WTC11 (cell line): ENCODE data around the gene ARL15. TPM values are rescaled to one million over a fixed set of nuclear protein-coding genes. Genes with fewer than 3 reads are reported as not detected.

Experiments
- ATAC-seq: fragments of 200-7000 bp; cut with Tn5 transposase; 2 replicates; pipeline ENCODE4 v1.10.0; 2021; ENCODE audit warnings: mild to moderate bottlenecking, moderate library complexity
- CTCF ChIA-PET: fragments of 300-600 bp; sonication (Branson Sonifier 250); formaldehyde crosslinking; loops from one replicate; lab custom pipeline; 2021; ENCODE audit warnings: antibody characterized with exemption; lab: Charles Lee
- POLR2A ChIA-PET: fragments of 350-600 bp; sonication (Branson Sonifier 250); formaldehyde crosslinking; loops from one replicate; lab custom pipeline; 2021; ENCODE audit warnings: antibody characterized with exemption; lab: Charles Lee
- DNase-seq: peaks from one replicate; pipeline ENCODE4 v3.0.0; 2021; ENCODE audit warnings: low spot score
- H3K27ac Mint-ChIP-seq: 2 replicates; pipeline ENCODE4 v1.8.0; 2021; ENCODE audit warnings: mixed read lengths
- H3K27me3 Mint-ChIP-seq: 2 replicates; pipeline ENCODE4 v1.8.0; 2021; ENCODE audit warnings: low read depth, mild to moderate bottlenecking, moderate library complexity, mixed read lengths
- H3K36me3 Mint-ChIP-seq: 2 replicates; pipeline ENCODE4 v1.8.0; 2021; ENCODE audit warnings: mixed read lengths
- H3K4me1 Mint-ChIP-seq: 2 replicates; pipeline ENCODE4 v1.8.0; 2022; ENCODE audit warnings: mixed read lengths
- H3K4me3 Mint-ChIP-seq: 2 replicates; pipeline ENCODE4 v1.8.0; 2021; ENCODE audit warnings: mild to moderate bottlenecking, moderate library complexity, mixed read lengths
- H3K9me3 Mint-ChIP-seq: 2 replicates; pipeline ENCODE4 v1.8.0; 2021; ENCODE audit warnings: mixed read lengths
- CREM ChIP-seq: sonication (generic); formaldehyde crosslinking; IDR thresholded peaks from 2 replicates; pipeline ENCODE4 v1.8.1; 2022; ENCODE audit warnings: mild to moderate bottlenecking, missing genetic modification reagents, moderate library complexity
- CTCF ChIP-seq: fragments of 200-600 bp; IDR thresholded peaks from 2 replicates; pipeline ENCODE4 v1.8.0; 2022; ENCODE audit warnings: antibody characterized with exemption
- E2F1 ChIP-seq: sonication (generic); formaldehyde crosslinking; IDR thresholded peaks from 2 replicates; pipeline ENCODE4 v1.8.0; 2022; ENCODE audit warnings: mild to moderate bottlenecking, missing genetic modification reagents
- E2F5 ChIP-seq: sonication (generic); formaldehyde crosslinking; IDR thresholded peaks from 2 replicates; pipeline ENCODE4 v1.8.1; 2022; ENCODE audit warnings: mild to moderate bottlenecking, moderate library complexity, missing genetic modification reagents
- ESRRA ChIP-seq: sonication (generic); formaldehyde crosslinking; IDR thresholded peaks from 2 replicates; pipeline ENCODE4 v1.8.1; 2022; ENCODE audit warnings: mild to moderate bottlenecking, missing genetic modification reagents, borderline replicate concordance
- ETV6 ChIP-seq: sonication (generic); formaldehyde crosslinking; IDR thresholded peaks from 2 replicates; pipeline ENCODE4 v1.8.1; 2022; ENCODE audit warnings: mild to moderate bottlenecking, missing genetic modification reagents
- FOXK1 ChIP-seq: sonication (generic); formaldehyde crosslinking; IDR thresholded peaks from 2 replicates; pipeline ENCODE4 v1.8.0; 2022; ENCODE audit warnings: mild to moderate bottlenecking, moderate library complexity, missing genetic modification reagents
- GTF2I ChIP-seq: fragments of 250-450 bp; sonication (Bioruptor Pico); conservative IDR thresholded peaks from 2 replicates; pipeline ENCODE4 v1.4.0; 2021; ENCODE audit warnings: mild to moderate bottlenecking
- JUN ChIP-seq: sonication (generic); formaldehyde crosslinking; IDR thresholded peaks from 2 replicates; pipeline ENCODE4 v1.8.0; 2023; ENCODE audit warnings: mild to moderate bottlenecking, missing genetic modification reagents
- MXD4 ChIP-seq: fragments of 250-450 bp; sonication (Bioruptor Pico); IDR thresholded peaks from 2 replicates; pipeline ENCODE4 v1.8.0; 2021; ENCODE audit warnings: mild to moderate bottlenecking, moderate library complexity, borderline replicate concordance
- NFE2L1 ChIP-seq: sonication (generic); formaldehyde crosslinking; IDR thresholded peaks from 2 replicates; pipeline ENCODE4 v1.8.1; 2023; ENCODE audit warnings: missing genetic modification reagents
- PRDM15 ChIP-seq: sonication (generic); formaldehyde crosslinking; IDR thresholded peaks from 2 replicates; pipeline ENCODE4 v1.8.0; 2022; ENCODE audit warnings: missing genetic modification reagents
- SOX15 ChIP-seq: fragments of 250-450 bp; sonication (Bioruptor Pico); IDR thresholded peaks from 2 replicates; pipeline ENCODE4 v1.9.0; 2021; ENCODE audit warnings: mild to moderate bottlenecking
- TCF7 ChIP-seq: sonication (generic); formaldehyde crosslinking; IDR thresholded peaks from 2 replicates; pipeline ENCODE4 v1.8.0; 2022; ENCODE audit warnings: mild to moderate bottlenecking, low read depth, missing genetic modification reagents, moderate library complexity
- USF1 ChIP-seq: sonication (generic); formaldehyde crosslinking; IDR thresholded peaks from 2 replicates; pipeline ENCODE4 v1.8.0; 2022; ENCODE audit warnings: mild to moderate bottlenecking, missing genetic modification reagents
- ZNF396 ChIP-seq: fragments of 250-450 bp; sonication (Bioruptor Pico); IDR thresholded peaks from 2 replicates; pipeline ENCODE4 v1.8.0; 2021; ENCODE audit warnings: mild to moderate bottlenecking, moderate library complexity, borderline replicate concordance
- ZSCAN18 ChIP-seq: fragments of 250-450 bp; sonication (Bioruptor Pico); IDR thresholded peaks from 2 replicates; pipeline ENCODE4 v2.1.2; 2022; ENCODE audit warnings: mild to moderate bottlenecking, moderate library complexity
- total RNA-seq: library from RNA; stranded (reverse); gene quantifications from 3 replicates; pipeline ENCODE4 v1.2.3, GENCODE V29; 2021

ARL15 gene
- total RNA-seq, 1 experiment from 2014 or later, result 20.1 TPM

GRCh38 chr5:54173251-54173650, 137.1 kb downstream of the ARL15 start (continued):
- TF ChIP-seq SOX15 (CRISPR knock-in tag) (no peak), PRDM15 (CRISPR knock-in tag) (no peak), CREM (CRISPR knock-in tag) (no peak), ZSCAN18 (CRISPR knock-in tag) (no peak), GTF2I (CRISPR knock-in tag) (no peak), E2F5 (CRISPR knock-in tag) (no peak), CTCF (no peak), ESRRA (no peak)

GRCh38 chr5:54171645-54172384, 138.6 kb downstream of the ARL15 start:
- Mint-ChIP-seq H3K27ac (no peak overlapping the region), H3K4me1 (no peaks in the 10 kb centered on the region), H3K36me3 (no peaks in the 10 kb centered on the region)
- CTCF ChIA-PET, result no interaction called here
- POLR2A ChIA-PET, result no interaction called here
- no peak for ATAC-seq
- no peak for DNase-seq
- no peak for TF ChIP-seq FOXK1 (CRISPR knock-in tag)
- TF ChIP-seq ZNF396 (CRISPR knock-in tag), result no peak
- no peak for TF ChIP-seq E2F1 (CRISPR knock-in tag)
- no peak for TF ChIP-seq JUN (CRISPR knock-in tag)
- TF ChIP-seq, all 79 proteins: peak for 0
- Mint-ChIP-seq H3K9me3 (peaks cover 4% of the 10 kb centered on the region; the same call in 1 of the 2 replicates), H3K27me3 (no peaks in the 10 kb centered on the region), H3K4me3 (no peak overlapping the region)

GRCh38 chr5:54165687-54166086, 144.7 kb downstream of the ARL15 start:
- Mint-ChIP-seq H3K27ac (no peak overlapping the region), H3K4me1 (no peaks in the 10 kb centered on the region)
- POLR2A ChIA-PET, result no interaction called here
- DNase-seq, result no peak
- ATAC-seq, result no peak
- TF ChIP-seq MXD4 (CRISPR knock-in tag) (no peak), NFE2L1 (CRISPR knock-in tag) (no peak), TCF7 (no peak), USF1 (CRISPR knock-in tag) (no peak), ETV6 (no peak)
- TF ChIP-seq, all 79 proteins: peak for 0
- no peaks in the 10 kb centered on the region for H3K27me3 Mint-ChIP-seq
- no peaks in the 10 kb centered on the region for H3K9me3 Mint-ChIP-seq
- no peaks in the 10 kb centered on the region for H3K36me3 Mint-ChIP-seq
- no peak overlapping the region for H3K4me3 Mint-ChIP-seq
- CTCF ChIA-PET, result no interaction called here
